ENCODE results near the gene PLA2G2F. TPM values are rescaled to one million over a fixed set of nuclear protein-coding genes. Genes with fewer than 3 reads are reported as not detected.

Gene PLA2G2F
- polyA plus RNA-seq, 2 of the 4 experiments (the other 2 are of a cell fraction) = not detected

DNA sequence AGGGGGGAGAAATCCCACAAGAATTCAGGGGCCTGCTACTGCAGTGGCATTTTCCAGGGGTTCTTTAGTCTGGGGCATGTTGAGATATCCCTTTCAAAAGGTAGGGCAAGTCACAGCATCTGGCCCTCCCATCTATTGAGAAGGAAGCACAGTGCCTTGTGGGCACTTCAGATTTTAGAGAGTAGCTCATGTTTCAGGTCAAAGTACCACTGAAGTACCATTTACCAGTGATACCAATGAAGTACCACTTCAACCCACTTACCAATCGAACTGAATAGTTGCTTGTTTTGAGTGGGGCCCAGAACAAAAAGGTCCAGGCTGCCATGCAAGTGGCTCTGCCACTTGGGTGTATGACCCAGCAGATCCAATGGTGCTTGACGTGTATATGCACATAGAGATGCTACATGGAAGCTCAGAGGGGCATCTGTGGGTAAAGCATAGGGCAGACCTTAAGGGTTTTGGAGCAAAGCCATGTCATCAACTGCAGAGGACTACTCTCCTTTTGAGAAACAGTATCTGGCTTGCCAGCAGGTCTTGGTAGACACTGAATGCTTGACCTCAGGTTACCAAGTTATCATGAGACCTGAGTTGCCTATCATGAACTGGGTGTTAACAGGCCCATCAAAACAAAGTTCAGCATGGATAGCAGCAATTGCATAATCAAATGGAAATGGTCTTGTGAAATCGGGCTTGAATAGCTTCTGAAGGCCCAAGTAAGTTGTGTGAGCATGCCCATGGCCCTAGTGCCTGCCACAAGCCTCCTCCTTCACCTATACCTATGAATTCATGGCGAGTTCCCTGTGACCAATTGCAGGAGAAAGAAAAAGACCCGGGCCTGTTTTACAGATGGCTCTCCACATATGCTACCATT is 43.3 kb upstream of the PLA2G2F start:
- ATAC-seq = no peak
- FAIRE-seq = no peak
- H3K4me2 ChIP-seq = no peak overlapping the region
- no peaks in the 10 kb centered on the region for H3K4me1 ChIP-seq
- no peak for DNase-seq (ENCODE audit: low read depth in 1 of 2, low spot score in 1 of 2)
- 0% methylated on average over 5 of the region's 5 CpGs for WGBS (ENCODE audit: missing lambda C conversion rate)
- POLR2A ChIA-PET = no interaction called here
- no peak overlapping the region for H3K27ac ChIP-seq
- no peak overlapping the region for H3K4me3 ChIP-seq
- peaks cover 11% of the 10 kb centered on the region; the same call in 1 of the 3 replicates for H3K9me3 ChIP-seq
- no peak for TF ChIP-seq FOXS1 (CRISPR knock-in tag; IDR thresholded peaks at IDR 0.05)
- no peak for TF ChIP-seq KDM1A (IDR thresholded peaks at IDR 0.05; ENCODE audit: low read depth)
- no peak for TF ChIP-seq RFX5 (IDR thresholded peaks at IDR 0.05)
- no peak for TF ChIP-seq RNF2 (IDR thresholded peaks at IDR 0.05; ENCODE audit: borderline replicate concordance, low read depth)
- no peak for TF ChIP-seq EP300 (IDR thresholded peaks at IDR 0.05)
- TF ChIP-seq HOXB13 (CRISPR knock-in tag; IDR thresholded peaks at IDR 0.05; ENCODE audit: low read depth) = no peak
- no peak for TF ChIP-seq CBX2 (IDR thresholded peaks at IDR 0.05; ENCODE audit: borderline replicate concordance, low read depth)
- TF ChIP-seq, protein P1, sequence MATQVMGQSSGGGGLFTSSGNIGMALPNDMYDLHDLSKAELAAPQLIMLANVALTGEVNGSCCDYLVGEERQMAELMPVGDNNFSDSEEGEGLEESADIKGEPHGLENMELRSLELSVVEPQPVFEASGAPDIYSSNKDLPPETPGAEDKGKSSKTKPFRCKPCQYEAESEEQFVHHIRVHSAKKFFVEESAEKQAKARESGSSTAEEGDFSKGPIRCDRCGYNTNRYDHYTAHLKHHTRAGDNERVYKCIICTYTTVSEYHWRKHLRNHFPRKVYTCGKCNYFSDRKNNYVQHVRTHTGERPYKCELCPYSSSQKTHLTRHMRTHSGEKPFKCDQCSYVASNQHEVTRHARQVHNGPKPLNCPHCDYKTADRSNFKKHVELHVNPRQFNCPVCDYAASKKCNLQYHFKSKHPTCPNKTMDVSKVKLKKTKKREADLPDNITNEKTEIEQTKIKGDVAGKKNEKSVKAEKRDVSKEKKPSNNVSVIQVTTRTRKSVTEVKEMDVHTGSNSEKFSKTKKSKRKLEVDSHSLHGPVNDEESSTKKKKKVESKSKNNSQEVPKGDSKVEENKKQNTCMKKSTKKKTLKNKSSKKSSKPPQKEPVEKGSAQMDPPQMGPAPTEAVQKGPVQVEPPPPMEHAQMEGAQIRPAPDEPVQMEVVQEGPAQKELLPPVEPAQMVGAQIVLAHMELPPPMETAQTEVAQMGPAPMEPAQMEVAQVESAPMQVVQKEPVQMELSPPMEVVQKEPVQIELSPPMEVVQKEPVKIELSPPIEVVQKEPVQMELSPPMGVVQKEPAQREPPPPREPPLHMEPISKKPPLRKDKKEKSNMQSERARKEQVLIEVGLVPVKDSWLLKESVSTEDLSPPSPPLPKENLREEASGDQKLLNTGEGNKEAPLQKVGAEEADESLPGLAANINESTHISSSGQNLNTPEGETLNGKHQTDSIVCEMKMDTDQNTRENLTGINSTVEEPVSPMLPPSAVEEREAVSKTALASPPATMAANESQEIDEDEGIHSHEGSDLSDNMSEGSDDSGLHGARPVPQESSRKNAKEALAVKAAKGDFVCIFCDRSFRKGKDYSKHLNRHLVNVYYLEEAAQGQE (IDR thresholded peaks at IDR 0.05) = no peak
- TF ChIP-seq, protein P2, sequence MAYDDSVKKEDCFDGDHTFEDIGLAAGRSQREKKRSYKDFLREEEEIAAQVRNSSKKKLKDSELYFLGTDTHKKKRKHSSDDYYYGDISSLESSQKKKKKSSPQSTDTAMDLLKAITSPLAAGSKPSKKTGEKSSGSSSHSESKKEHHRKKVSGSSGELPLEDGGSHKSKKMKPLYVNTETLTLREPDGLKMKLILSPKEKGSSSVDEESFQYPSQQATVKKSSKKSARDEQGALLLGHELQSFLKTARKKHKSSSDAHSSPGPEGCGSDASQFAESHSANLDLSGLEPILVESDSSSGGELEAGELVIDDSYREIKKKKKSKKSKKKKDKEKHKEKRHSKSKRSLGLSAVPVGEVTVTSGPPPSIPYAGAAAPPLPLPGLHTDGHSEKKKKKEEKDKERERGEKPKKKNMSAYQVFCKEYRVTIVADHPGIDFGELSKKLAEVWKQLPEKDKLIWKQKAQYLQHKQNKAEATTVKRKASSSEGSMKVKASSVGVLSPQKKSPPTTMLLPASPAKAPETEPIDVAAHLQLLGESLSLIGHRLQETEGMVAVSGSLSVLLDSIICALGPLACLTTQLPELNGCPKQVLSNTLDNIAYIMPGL (CRISPR knock-in tag; IDR thresholded peaks at IDR 0.05; ENCODE audit: borderline replicate concordance) = no peak
- CTCF ChIA-PET = interaction anchor here (0.9 to 1.1 kb wide), 2 partner anchors 56 to 178 kb away, joined by 3 read pairs; no protein-coding TSS in a partner anchor

DNA sequence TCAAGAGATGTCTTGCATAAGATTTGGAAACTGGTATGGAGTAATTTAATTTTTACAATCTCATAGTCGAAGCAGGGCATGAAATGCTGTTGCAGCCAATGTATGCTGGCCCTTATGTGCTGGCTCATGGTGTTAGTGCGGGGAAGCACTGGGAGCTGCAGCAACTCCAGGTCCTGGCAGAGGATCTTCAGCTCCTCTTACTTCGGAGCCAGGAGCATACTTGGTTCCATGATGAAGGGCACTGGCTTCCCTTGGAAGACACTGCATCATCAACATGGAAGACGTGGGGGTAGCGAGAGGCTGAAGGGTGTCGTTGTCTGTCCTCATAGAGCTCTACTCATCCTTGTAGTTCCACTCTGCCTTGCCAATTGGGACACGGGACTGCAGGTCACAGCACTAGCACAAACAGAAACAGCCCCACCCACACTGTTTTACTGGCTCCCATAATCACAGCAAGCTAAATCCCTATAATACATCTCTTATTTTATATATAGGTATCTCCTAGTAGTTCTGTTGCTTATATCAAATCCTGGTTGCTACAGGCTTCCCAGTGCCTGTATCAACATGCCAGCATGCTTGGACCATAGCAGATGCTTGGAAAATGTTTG is 42.2 kb upstream of the PLA2G2F start:
- FAIRE-seq (no peak), ATAC-seq (no peak), DNase-seq (ENCODE audit: low read depth in 1 of 2, low spot score in 1 of 2) (peak in 1 of 2 experiments; percentile 11)
- TF ChIP-seq, protein P2 (CRISPR knock-in tag; IDR thresholded peaks at IDR 0.05; ENCODE audit: borderline replicate concordance) = no peak
- TF ChIP-seq EHF (CRISPR knock-in tag; IDR thresholded peaks at IDR 0.05) (no peak), HEYL (CRISPR knock-in tag; IDR thresholded peaks at IDR 0.05) (no peak), ZFP36 (IDR thresholded peaks at IDR 0.05; ENCODE audit: borderline replicate concordance, partially characterized antibody) (no peak), ZSCAN20 (CRISPR knock-in tag; IDR thresholded peaks at IDR 0.05) (no peak), JUN (IDR thresholded peaks at IDR 0.05) (no peak), CBX8 (IDR thresholded peaks at IDR 0.05) (no peak)
- H3K4me1 ChIP-seq = no peaks in the 10 kb centered on the region
- H3K27ac ChIP-seq = no peak overlapping the region
- H3K9me3 ChIP-seq = peaks cover 11% of the 10 kb centered on the region; the same call in 1 of the 3 replicates
- no peak overlapping the region for H3K4me2 ChIP-seq
- ChIA-PET CTCF (interaction anchor here (0.9 kb wide), 1 partner anchor 55 kb away, joined by 3 read pairs; no protein-coding TSS in a partner anchor), POLR2A (no interaction called here)
- no peak overlapping the region for H3K4me3 ChIP-seq
- 13% methylated on average over 7 of the region's 7 CpGs for WGBS (ENCODE audit: missing lambda C conversion rate)
